Calu3 (cell line): Measurements from ENCODE around the gene GTF3C1. TPM values are rescaled to one million over a fixed set of nuclear protein-coding genes. Genes with fewer than 3 reads are reported as not detected.

Experiments used
- BruUV-seq: library from RNA; stranded (reverse); fragments of 400-500 nt; replicated peaks from 2 replicates; lab custom pipeline; 2021; lab: Mats Ljungman, UMichigan
- CTCF ChIA-PET: fragments of 300-600 bp; sonication (Branson Sonifier 250); formaldehyde crosslinking; loops from one replicate; lab custom pipeline; 2022; ENCODE audit warnings: antibody characterized with exemption; lab: Charles Lee
- DNase-seq: peaks from one replicate; pipeline ENCODE4 v3.0.0; 2022
- H3K27ac Mint-ChIP-seq: one replicate; pipeline ENCODE4 v1.8.0; 2022; ENCODE audit warnings: mixed read lengths; ENCODE audit not compliant: unreplicated experiment
- H3K27me3 Mint-ChIP-seq: one replicate; pipeline ENCODE4 v1.8.0; 2022; ENCODE audit warnings: mixed read lengths; ENCODE audit not compliant: unreplicated experiment
- H3K36me3 Mint-ChIP-seq: one replicate; pipeline ENCODE4 v1.8.0; 2022; ENCODE audit warnings: mild to moderate bottlenecking, moderate library complexity, mixed read lengths; ENCODE audit not compliant: insufficient read depth, unreplicated experiment
- H3K4me1 Mint-ChIP-seq: one replicate; pipeline ENCODE4 v1.8.0; 2022; ENCODE audit warnings: mild to moderate bottlenecking, low read depth, mixed read lengths; ENCODE audit not compliant: unreplicated experiment
- H3K4me3 Mint-ChIP-seq: one replicate; pipeline ENCODE4 v1.8.0; 2022; ENCODE audit warnings: mild to moderate bottlenecking, low read depth, moderate library complexity, mixed read lengths; ENCODE audit not compliant: unreplicated experiment
- H3K9me3 Mint-ChIP-seq: one replicate; pipeline ENCODE4 v1.8.0; 2022; ENCODE audit warnings: low read depth, mixed read lengths; ENCODE audit not compliant: unreplicated experiment
- CTCF ChIP-seq: fragments of 200-600 bp; IDR thresholded peaks from one replicate; pipeline ENCODE4 v1.8.0; 2022; ENCODE audit warnings: antibody characterized with exemption; ENCODE audit not compliant: unreplicated experiment
- intact Hi-C: fragments of 100-400 bp; cut with micrococcal nuclease; formaldehyde crosslinking; loops from one replicate; pipeline ENCODE4 v1.10.0; 2022; ENCODE audit not compliant: unreplicated experiment
- total RNA-seq: library from RNA; stranded (reverse); gene quantifications from 2 replicates; pipeline ENCODE4 v1.2.3, GENCODE V29; 2022

GTF3C1 gene
- total RNA-seq, 1 experiment from 2014 or later = 90.9 TPM

- no peak for DNase-seq
- CTCF ChIA-PET = no interaction called here
- intact Hi-C loops = no loop called here
- Mint-ChIP-seq H3K4me1 (no peaks in the 10 kb centered on the region), H3K36me3 (peaks cover 52% of the 10 kb centered on the region), H3K27me3 (no peaks in the 10 kb centered on the region), H3K9me3 (no peaks in the 10 kb centered on the region), H3K27ac (no peak overlapping the region), H3K4me3 (no peak overlapping the region)
- BruUV-seq = no TSS peak
- TF ChIP-seq CTCF = no peak
Measured at GRCh38 chr16:27485126-27485525, 64.6 kb downstream of the GTF3C1 start.

- H3K4me1 Mint-ChIP-seq = no peaks in the 10 kb centered on the region
- H3K27me3 Mint-ChIP-seq = no peaks in the 10 kb centered on the region
- intact Hi-C loops = no loop called here
- no TSS peak for BruUV-seq
- no peak for DNase-seq
- H3K4me3 Mint-ChIP-seq = no peak overlapping the region
- TF ChIP-seq CTCF = no peak
- no peaks in the 10 kb centered on the region for H3K9me3 Mint-ChIP-seq
- peaks cover 44% of the 10 kb centered on the region for H3K36me3 Mint-ChIP-seq
- CTCF ChIA-PET = no interaction called here
- H3K27ac Mint-ChIP-seq = no peak overlapping the region
Measured at GRCh38 chr16:27483624-27484023, 66.1 kb downstream of the GTF3C1 start.

- Mint-ChIP-seq H3K36me3 (peaks cover 47% of the 10 kb centered on the region), H3K27ac (no peak overlapping the region), H3K9me3 (no peaks in the 10 kb centered on the region), H3K4me1 (no peaks in the 10 kb centered on the region), H3K27me3 (no peaks in the 10 kb centered on the region), H3K4me3 (no peak overlapping the region)
- no TSS peak for BruUV-seq
- no peak for DNase-seq
- intact Hi-C loops = no loop called here
- TF ChIP-seq CTCF = no peak
- CTCF ChIA-PET = interaction anchor here (0.6 kb wide), 1 partner anchor 238 kb away, joined by 4 read pairs; no protein-coding TSS in a partner anchor
Measured at GRCh38 chr16:27483088-27483437, 66.7 kb downstream of the GTF3C1 start.

- H3K4me3 Mint-ChIP-seq = no peak overlapping the region
- intact Hi-C loops = no loop called here
- peaks cover 48% of the 10 kb centered on the region for H3K36me3 Mint-ChIP-seq
- H3K27ac Mint-ChIP-seq = no peak overlapping the region
- no peaks in the 10 kb centered on the region for H3K9me3 Mint-ChIP-seq
- no peaks in the 10 kb centered on the region for H3K4me1 Mint-ChIP-seq
- H3K27me3 Mint-ChIP-seq = no peaks in the 10 kb centered on the region
- no peak for DNase-seq
- CTCF ChIA-PET = interaction anchor here (0.6 kb wide), 1 partner anchor 238 kb away, joined by 4 read pairs; no protein-coding TSS in a partner anchor
- TF ChIP-seq CTCF = no peak
- BruUV-seq = no TSS peak
Measured at GRCh38 chr16:27482397-27483087, 67.2 kb downstream of the GTF3C1 start.
